HG03354 (cell line): ENCODE results near the gene RANBP3L.

Experiments
- ATAC-seq: cut with Tn5 transposase; IDR thresholded peaks from one replicate; pipeline ENCODE4 v1.9.1; 2021; ENCODE audit warnings: mild to moderate bottlenecking; ENCODE audit not compliant: unreplicated experiment, poor library complexity, severe bottlenecking

Gene RANBP3L

DNA sequence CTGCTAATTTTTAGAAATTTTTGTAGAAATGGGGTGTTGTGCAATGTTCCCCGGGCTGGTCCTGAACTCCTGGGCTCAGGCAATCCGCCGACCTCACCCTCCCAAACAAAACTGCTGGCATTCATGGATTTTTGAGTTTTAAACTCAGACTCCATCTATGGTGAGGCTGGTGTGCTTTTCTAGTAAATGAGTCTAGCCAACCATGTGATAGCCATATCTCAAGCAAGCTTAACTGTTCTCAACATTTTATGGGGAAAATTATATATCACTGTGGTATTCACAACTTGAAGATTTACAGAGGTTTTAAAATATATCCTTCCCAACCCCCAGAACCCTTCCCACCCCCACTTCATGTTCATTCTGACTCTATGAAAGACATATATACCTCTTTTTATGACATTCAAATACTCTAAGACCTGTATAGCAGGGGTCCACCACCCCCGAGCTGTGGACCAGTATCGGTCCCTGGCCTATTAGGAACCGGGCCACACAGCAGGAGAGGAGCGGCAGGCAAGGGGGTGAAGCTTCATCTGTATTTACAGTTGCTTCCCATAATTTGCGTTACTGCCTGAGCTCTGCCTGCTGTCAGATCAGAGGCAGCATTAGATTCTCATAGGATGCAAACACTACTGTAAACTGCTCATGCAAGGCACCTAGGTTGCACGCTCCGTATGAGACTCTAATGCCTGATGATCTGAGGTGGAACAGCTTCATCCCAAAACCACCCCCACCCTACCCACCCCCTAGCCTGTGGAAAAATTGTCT, 55.5 kb downstream of the RANBP3L start:
- ATAC-seq: no peak

DNA sequence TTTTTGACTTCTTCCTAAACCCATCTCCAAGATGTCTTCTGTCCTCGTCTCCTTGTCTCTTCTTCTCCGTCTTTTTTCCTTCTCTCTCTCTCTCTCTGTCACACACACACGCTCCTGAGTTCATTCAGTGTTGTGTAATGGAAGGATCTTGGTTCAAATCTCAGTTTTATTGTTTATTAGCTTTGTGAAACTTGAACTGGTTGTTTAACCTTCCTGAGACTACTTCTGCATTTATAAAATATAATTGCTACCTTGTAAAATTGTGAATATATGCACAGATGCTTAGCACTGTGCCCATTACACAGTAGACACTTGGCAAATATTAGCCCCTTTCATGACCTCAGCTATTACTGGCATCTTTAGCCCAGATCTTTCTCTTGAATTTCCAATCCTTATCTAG, 57.6 kb downstream of the RANBP3L start:
- no peak for ATAC-seq

DNA sequence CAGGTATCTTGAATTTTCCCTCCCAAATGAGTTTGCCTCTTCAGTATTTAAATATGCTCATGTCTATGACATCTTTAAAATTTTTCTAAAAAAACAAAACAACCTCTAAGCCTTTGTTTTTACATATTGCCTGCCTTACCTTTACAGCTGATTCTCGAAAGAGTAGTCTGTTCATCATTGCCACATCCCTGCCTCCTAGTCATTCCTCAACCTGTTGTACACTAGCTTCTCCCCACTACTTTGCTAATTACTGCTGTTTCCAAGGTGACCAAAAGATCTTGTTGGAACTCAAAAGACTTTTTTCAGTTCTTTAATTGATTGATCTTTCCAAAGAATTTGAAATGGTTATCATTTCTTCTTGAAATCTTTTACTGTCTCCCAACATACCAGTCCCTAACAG, 58.0 kb downstream of the RANBP3L start:
- ATAC-seq: no peak

DNA sequence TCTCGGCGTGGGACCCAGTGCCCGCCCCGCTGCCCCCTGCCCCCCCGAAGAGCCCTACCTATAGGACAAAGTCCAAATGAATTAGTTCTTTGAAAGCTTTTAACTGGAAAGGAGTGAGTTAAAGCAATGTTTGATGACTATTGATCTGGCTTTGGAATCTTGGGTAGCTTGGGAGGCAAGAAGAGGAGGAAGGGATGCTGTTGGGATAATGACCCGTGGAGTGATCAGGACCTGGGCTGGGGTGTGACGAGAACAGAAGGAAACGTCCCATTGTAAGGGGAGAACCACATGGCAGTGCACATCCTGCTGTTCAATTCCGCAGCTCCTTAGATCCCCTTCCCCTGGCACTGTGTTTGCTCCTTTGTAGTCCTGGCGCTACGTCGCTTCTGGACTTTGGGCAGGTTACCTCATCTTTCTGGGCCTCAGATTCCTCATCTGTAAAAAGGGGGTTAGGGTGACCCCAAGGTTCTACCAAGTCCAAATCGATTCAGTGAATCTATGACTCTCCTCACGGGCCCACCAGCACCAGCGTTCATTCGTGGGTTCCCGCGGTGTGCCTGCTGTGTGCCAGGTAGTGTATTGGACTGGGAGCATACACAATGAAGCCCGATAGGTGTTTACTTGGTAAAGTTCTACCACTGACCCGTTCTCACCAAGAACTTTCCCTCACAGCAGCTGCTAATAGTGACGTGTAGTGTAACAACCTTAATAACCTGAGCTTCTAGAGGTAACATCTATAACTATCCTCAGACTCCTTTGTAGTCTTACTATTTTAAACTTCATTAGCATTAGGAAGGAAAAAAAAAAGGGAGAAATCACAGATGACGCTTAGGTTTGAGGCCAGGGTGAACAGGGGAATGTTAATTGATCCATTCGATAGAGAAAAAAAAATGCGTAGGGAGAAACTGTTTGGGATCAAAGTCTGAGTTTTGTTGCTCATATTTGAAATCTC, 58.9 kb downstream of the RANBP3L start:
- ATAC-seq: no peak

DNA sequence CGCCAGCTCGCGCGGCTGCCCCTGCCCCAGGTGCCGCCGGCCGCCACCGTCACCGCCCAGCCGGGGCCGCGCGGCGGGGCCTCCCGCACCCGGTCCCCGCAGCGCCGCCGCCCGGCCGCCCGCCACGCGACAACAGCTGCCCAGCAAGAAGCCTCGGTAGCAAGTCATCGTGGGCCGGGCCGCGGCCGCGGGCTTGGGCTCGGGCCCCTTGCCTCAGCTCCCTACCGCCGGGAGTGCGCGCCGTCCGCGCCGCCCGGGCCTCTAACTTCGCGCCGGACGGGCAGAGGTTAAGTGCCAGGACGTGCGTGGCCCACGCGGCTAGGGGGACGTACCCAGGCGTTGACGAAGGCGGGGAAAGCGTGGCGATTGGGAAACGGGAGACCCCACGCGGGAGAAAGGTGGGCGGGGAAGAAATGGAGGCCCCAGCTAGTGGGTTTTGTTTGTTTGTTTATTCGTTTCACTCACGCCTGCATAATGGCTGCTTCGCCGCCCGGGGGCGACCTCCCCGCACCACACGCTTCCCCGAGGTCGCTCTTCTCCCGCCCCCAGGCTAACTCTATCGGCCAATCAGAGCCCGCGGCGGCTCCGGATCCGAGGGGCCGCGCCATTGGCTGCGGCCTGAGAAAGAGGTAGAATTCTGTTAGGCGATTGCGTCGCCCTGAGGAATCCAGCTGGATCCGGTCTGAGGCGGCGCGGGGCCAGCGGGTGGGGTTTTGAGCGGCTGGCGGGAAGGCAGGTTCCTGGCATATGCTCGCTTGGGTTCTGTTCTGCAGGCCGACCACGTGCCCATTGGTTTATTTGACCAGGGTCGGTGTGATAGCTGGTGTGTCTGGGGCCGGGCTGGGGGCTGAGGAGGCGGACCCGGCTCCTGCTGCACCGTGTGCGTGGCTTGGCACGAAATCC, 59.8 kb downstream of the RANBP3L start, which contains the start of gene NADK2:
Gene NADK2, minus strand, starts transcription at position 295 of the 903 bp plus-strand sequence. Its CDS starts 127 bp downstream, at position 168.
- ATAC-seq: peak; percentile 94

DNA sequence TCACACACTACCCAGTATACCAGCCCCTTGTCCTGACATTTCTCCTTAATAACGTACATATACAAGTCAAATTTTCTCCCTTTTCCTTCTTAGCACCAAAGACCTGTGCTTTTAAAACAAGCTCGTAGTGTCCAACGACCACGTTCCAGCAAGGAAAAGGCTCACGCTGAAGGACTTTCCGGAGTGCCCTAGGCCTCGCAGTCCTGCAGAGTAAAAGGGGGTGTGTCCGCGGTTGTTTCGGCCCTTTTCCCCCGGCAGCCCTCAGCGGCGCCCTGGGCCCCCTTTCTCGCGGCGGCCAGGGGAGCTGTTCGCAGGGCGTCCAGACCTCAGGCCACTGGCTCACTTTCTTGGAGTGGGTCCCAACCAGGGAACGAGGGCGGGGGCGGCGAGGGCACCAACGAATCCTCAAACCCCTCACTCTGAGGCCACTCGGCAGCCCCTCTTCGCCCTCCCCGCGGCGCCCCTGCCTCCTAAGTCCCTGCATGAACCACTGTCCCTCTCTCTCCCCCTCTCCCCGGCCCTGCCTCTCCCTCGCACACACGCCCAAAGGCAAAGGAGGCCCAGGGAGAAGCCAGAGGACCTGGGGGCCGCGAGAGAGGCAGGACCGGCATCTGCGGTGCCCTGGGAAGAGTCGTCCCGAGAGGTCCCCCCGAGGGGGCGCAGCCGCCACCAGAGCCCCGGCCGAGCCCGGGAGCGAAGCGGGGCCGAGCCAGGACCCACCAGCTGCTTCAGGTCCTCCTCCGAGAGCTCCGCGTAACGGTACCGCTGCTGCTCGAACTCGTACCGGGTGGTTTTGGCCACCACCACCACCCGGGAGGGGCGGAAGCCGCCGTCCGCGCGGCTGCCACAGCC, 60.7 kb downstream of the RANBP3L start:
- peak; percentile 31 for ATAC-seq

DNA sequence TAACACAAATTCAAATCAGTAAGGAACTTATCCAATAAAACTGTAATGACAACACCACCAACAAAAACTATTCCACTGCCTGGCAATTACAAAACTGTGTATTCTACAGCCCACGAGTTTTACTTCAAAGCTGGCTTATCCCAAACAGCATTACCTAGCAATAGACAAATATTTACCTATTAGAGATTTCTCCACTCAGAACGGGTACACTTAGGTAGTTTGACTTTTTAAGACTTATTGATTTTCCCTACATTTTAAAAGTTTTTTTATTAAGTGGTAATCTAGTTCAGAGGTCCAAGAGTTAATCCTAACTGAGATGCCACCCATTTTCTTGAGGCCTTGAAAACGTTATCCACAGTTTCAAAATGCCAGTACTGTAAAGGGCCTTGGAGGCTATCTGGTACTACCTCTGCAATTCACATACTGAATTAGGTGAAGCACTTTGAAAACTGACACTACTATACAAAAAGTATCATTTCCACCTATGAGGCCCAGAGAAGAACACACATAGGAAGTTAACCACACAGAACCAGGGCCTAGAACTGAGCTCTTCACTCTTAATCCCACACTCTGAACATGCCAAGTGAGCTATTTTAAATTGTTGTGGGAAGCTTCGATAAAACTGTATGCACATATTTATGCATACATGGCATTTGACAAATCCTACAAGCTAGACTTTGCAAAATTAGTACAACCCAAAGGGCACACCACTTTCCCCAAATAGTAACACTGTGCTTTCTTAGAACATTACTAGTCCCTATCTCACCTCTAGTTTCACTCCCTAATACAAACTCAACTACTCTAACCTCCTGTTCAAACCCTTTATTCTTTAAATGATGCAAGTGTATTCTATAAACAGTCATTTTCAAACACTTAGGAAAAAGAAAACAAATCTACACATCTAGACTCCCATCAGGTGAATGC, 62.1 kb downstream of the RANBP3L start:
- no peak for ATAC-seq

DNA sequence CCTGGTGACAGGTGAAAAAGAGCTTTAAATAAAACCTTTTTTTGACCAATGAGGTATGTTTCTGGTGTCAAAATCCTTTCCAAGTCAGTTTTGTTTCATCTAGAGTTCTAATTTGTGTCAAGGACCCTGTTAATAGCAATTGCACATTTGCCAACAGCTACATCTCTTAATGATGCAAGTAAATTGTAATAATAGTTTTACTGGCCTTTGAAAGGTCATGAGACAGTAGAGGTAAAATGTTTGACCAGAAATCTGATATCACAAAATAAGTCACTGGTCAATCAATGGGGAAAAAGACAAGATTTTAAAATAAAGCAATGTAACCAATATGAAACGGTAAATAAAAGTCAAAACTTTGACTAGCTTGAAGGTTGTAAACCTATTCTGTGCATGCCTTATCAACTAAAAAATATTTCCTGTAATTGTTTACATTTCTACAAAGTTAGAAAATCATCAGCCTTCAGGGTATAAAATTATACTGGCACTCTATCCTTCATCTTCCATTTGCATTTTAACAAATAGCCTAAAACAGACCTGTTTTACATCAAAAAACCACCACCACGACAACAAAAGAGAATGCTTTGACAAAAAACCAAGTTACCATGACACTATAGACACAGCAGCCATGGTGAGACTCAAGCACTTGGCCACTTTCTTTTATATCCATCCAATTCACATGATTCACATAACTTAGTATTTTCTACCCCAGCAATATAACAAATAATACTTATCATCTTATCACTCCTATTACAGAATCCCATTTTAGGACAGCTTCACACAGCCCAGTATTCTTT, 63.0 kb downstream of the RANBP3L start:
- ATAC-seq: no peak

DNA sequence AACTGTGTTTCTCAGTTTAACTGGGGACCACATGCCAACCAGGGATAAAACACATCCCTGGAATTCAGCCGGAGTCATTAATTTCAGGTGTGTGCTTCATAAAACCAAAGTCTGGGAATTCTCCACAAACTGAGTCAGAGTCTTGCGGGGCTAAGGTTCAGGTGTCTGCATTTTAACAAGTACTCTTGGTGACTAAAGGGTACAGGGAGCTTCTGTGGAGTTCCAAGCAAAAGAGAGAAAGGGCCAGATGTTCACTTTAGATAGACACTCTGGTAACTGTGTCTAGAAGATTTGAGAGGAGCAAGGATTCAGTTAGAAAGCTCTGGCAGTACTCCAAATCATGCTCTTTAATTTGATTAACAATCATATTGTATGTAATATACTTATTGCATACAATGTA, 64.0 kb downstream of the RANBP3L start:
- no peak for ATAC-seq

DNA sequence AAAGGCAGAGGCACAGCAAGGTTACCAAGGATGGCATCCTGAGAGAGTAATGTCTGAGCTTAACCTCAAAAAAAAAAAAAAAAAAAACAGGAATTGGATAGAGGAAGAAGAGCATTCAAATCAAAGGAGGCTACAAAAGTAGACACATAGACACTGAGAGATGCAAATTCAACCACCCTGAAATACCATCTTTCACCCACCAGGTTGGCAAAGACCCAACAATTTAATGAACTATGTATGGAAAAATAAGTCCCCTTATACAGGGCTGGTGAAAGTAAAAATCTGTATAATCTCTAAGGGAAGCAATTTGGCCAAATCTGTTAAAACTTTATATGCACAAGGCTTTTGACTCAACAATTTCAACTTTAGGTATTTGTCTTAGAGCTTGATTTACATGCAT, 64.9 kb downstream of the RANBP3L start:
- ATAC-seq: no peak

DNA sequence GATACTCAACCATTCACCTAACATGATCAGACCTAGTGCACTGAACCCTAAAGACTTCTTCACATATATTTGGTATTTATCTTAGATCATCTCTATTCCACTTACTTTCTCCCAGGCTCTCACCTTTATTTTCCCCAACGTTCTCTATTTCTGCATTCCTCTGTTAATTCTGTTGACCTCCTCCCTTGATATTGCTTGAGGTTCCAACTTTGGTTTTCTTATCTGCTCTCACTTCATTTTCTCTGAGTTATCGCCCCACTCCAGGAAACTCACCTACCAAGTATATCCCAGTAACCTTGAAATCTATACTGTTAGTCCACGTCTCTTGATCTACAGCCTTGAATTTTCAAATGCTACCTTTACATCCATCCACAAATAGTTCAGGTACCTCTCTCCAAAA, 69.2 kb downstream of the RANBP3L start:
- ATAC-seq: no peak

DNA sequence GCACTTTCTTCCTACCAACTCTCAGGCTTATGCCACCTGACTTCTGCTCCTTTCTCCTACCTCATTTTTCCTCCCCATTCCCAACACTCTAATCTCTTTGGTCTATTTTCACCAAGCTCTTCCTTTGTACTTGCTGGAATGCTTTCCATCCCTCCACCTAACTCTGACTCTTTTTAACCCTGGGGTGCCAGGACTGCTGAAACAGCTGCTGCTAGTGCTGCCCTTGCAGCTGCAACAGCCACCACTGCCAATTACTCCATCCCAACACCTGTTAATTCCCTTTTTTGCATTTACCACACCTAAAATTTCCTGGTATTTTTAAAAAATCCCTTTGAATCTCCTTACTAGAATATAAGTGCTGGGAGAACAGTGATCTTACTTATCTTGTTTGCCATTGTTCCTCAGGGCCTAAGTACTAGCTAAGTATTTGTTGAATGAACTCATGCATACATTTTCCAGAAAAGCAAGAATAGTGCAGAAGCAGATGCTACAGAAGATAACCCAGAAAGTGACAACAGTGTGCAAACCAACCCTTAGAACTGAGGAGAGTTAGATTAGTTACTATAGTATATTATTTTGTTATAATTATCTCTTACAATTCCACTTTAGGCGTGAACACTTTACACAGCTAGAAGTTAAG, 71.4 kb downstream of the RANBP3L start:
- no peak for ATAC-seq

DNA sequence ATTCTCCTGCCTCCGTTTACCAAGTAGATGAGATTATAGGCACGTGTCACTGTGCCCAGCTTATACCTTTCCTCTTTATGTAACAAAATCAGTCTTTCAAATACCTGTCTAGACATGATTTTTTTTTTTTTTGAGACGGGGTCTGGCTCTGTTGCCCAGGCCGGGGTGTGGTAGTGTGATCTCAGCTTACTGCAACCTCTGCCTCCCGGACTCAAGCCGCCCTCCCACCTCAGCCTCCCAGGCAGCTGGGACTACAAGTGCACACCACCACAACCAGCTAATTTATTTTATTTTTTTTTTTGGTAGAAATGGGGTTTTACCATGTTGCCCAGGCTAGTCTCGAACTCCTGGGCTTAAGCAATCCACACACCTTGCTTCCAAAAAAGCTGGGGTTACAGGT, 73.2 kb downstream of the RANBP3L start:
- no peak for ATAC-seq

DNA sequence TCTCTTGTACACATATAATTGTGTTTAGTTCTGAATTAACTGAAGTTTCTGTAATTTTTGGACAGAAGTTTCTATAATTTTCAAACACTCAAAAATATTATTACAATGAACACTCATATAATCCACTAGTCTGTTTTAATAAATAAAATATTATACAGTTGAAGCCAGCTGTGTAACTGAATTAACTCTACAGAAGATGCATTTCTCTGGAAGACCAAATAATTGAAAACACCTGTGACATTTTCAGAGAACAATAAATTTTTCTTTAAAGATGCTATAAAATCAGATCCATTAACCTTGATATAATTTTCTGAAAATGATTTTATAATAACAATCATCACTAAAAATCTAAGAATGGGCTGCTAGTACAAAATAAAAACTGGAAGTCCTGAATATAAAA, 74.7 kb downstream of the RANBP3L start:
- no peak for ATAC-seq

DNA sequence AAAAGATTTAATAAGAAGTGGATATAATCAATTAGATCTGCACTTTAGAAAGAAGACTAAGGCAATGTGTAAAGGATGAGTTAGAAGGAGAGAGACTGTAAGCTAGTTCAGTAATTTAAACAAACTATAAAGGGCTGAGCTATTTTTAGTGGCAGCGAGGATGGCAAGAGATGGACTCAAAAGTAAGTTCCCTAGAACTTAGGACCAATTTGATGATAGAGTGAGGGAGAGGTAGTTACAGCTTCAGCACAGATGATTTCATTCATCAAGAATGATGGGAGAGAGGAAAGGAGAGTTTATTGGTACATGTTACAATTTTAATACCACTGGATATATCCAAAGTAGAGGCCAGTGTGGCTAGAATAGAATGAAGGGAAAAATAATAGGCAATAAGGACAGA, 79.1 kb downstream of the RANBP3L start:
- ATAC-seq: no peak

DNA sequence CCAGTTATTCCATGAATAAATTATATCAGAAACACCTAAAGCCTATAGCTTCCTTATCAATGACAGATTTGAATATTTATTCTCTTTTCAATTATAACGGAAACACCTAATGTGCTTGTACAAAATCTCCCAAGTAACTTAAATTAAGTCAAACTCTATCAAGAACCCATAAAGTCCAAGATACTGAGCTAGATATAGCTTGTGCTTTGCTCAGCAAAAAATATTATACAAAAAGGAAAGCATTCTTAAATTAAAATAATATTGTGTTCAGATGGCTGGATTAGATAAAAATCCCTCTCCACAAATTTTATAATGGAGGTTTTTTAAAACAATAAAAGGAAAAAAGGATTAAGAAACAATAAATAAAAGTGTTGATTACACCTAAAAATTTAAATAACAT, 83.7 kb downstream of the RANBP3L start:
- no peak for ATAC-seq

DNA sequence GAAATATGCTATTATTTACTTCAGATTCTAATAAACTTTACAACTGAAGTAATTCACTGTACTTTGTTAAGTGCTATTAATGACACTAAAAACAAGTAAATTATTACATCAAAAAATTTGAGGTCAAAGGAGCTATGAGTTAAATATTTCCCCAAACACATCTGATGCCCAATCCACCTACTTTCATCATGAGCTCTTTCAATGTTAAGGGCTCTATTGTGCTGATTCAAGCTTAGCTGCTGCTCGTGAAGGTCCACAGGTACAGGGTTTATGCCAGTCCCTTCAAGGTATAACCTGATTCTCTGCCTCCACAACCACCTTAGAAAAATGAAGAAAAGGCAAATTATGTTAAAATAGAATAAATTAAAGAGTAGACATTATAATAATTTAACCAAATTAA, 84.1 kb downstream of the RANBP3L start:
- no peak for ATAC-seq
